ENCODE measurements around the gene PAX7.

The PAX7 gene

DNA sequence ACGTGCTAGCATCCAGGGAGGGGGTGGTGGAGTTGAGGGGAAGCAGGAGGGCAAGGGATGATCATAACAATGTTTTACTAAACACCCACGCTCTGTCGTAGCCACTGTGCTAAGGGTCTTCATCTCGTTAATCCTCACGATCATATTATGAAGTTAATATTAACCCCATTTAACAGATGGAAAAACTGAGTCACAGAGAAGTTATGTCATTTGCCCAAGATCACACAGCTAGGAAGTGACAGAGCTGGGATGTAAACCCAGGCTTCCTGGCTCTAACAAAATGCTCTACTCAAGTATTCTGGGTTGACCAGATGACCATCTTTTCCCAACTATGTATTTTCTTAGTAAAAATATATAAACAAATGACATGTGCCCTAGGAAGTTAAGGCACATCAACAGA, 140.2 kb downstream of the PAX7 start:
- H3K27ac Mint-ChIP-seq = no peak overlapping the region
- H3K9me3 Mint-ChIP-seq = no peaks in the 10 kb centered on the region
- DNase-seq = no peak
- peaks cover 54% of the 10 kb centered on the region for H3K27me3 Mint-ChIP-seq
- H3K4me1 Mint-ChIP-seq (ENCODE audit: low read depth) = no peaks in the 10 kb centered on the region
- H3K36me3 Mint-ChIP-seq (ENCODE audit: low read depth) = no peaks in the 10 kb centered on the region
- H3K4me3 Mint-ChIP-seq = no peak overlapping the region

DNA sequence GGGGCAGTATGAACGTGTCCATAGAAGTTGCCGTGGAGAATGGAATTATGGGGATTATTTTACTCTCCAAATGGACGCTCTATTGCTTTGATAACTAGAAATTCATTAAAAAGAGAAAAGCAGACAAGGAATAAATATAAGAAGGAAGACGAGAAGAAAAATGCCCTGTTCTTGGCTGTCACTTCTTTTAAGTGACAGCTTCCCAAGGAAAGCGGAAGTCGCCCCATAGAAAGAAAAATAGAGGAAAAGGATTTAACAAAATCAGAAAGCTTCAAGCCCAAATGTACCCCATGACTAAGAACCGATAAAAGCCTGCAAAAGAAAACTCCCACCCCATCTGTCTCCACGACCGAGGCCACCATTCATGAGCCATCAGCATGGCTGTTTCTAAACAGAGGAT, 143.1 kb downstream of the PAX7 start:
- H3K27me3 Mint-ChIP-seq = peaks cover 57% of the 10 kb centered on the region

DNA sequence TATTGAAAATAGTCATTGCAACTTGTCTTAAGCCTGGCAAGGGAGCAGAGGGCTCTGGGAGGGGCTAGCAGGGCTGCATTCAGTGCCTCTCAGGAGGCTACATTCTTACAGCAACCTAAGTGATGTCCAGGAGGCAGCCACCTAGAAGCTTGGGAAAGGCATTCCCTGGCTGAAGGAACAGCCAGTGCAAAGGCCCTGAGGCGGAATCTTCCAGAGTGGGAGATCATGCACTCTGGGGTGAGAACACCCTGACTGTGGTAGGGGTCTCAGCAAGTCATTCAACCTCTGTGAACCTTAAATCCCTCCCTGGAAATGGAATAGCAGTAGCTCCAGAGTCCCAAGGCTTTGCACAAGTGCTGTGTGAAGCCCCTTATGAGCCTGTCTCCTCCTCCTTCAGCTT, 144.7 kb downstream of the PAX7 start:
- H3K9me3 Mint-ChIP-seq = no peaks in the 10 kb centered on the region
- no peak overlapping the region for H3K27ac Mint-ChIP-seq
- DNase-seq = no peak
- no peaks in the 10 kb centered on the region for H3K4me1 Mint-ChIP-seq (ENCODE audit: low read depth)
- no peaks in the 10 kb centered on the region for H3K36me3 Mint-ChIP-seq (ENCODE audit: low read depth)
- no peak overlapping the region for H3K4me3 Mint-ChIP-seq
- peaks cover 52% of the 10 kb centered on the region for H3K27me3 Mint-ChIP-seq

More for the DNA sequence above, 143.1 kb downstream of the PAX7 start:
- Mint-ChIP-seq H3K27ac (no peak overlapping the region), H3K36me3 (ENCODE audit: low read depth) (no peaks in the 10 kb centered on the region), H3K4me3 (no peak overlapping the region), H3K4me1 (ENCODE audit: low read depth) (no peaks in the 10 kb centered on the region), H3K9me3 (no peaks in the 10 kb centered on the region)
- DNase-seq = no peak

DNA sequence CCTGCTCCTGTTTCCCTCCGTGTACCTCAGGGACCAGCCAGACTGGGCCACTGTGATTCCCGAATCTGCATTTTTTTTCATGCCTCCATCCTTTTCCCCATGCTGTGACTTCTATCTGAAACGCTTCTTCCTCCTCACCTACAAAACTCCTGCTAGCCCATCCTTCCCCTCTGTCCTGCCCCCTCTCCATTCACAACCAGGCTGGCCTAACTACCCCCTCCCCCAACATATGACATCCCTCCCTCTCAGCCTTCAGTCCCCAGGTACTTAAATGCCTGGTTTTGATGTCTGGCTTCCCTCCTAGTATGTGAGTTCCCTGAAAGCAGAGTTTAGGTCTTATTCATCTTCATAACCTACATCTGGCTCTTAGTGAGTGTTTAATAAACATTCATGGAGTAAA, 146.1 kb downstream of the PAX7 start:
- Mint-ChIP-seq H3K27ac (no peak overlapping the region), H3K9me3 (no peaks in the 10 kb centered on the region), H3K4me1 (ENCODE audit: low read depth) (no peaks in the 10 kb centered on the region), H3K27me3 (peaks cover 55% of the 10 kb centered on the region), H3K4me3 (no peak overlapping the region), H3K36me3 (ENCODE audit: low read depth) (no peaks in the 10 kb centered on the region)
- no peak for DNase-seq

DNA sequence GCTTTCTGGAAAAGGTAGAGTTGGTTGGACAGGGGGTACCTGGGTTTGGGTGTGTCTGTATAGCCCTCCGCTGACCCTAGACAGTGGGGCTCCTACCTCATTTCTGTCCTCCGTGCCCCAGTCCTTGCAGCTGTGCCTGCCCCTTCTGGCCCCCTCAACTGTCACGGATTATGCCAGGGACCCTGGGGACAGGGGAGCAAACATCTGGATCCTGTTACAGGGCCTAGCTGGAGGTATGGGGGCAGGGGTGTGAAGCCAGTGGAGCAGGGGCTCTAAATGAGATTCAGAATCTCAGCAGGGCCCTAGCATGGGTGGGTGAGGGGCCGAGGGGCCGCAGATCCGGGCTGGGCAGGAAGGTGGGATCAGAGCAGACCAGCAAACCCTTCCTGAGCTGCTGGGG, 147.8 kb downstream of the PAX7 start:
- Mint-ChIP-seq H3K4me1 (ENCODE audit: low read depth) (no peaks in the 10 kb centered on the region), H3K27ac (no peak overlapping the region), H3K4me3 (no peak overlapping the region), H3K27me3 (peaks cover 56% of the 10 kb centered on the region), H3K9me3 (no peaks in the 10 kb centered on the region), H3K36me3 (ENCODE audit: low read depth) (no peaks in the 10 kb centered on the region)
- no peak for DNase-seq

DNA sequence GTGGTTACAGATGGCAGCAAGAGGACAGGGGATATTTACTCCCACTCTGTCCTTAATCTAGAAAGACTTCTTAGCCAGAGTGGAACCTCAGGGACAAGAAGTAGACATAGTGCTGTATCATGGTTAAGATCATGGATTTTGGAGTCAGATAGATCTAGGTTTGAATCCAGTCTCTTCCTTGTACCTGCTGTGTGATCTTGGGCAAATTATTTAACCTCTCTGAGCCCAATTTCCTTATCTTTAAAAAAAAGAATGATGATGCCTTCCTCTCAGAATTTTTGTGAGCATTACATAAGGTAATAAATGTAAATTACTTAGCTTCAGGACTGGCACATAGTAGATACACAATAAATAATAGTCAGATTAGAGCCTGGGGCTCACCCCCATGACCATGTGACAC, 150.4 kb downstream of the PAX7 start:
- no peaks in the 10 kb centered on the region for H3K9me3 Mint-ChIP-seq
- peaks cover 64% of the 10 kb centered on the region for H3K27me3 Mint-ChIP-seq
- no peaks in the 10 kb centered on the region for H3K36me3 Mint-ChIP-seq (ENCODE audit: low read depth)
- DNase-seq = no peak
- no peak overlapping the region for H3K27ac Mint-ChIP-seq
- no peak overlapping the region for H3K4me3 Mint-ChIP-seq
- no peaks in the 10 kb centered on the region for H3K4me1 Mint-ChIP-seq (ENCODE audit: low read depth)

DNA sequence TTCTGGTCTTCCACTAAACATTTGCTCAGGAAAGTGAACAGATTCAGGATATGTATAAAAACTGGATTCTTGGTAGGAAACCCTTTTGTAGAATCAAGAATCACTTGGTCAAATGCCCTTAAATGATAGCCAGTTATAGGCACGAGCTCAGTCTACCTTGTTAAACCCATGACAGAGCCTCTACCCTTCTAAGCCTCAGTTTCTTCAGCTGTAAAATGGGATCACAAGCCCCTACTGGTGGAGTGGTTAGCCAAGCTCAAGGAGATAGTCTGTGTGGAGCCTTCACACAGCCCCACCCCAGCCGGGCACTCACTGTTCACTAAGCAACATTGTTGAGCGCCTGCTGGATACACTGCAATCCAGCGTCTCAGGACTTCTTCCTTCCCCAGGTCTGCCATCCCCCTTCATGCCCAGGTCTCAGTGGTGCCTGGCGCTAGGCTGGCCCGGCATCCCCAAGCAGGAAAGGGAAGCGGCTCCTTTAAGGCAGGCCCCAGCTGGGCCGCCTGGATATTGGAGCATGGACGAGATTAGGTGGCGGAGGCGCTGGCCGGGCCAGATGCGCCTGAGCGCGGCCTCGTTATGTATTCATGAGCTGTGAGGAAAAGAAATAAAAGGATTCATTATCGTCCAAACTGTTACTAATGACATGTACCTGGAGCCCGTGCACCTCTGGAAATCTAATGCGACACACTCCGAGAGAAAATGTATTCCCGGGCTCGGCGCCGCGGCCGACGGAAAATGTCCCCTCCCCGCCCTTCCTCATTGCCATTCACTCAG, 153.2 kb downstream of the PAX7 start:
- no peaks in the 10 kb centered on the region for H3K4me1 Mint-ChIP-seq (ENCODE audit: low read depth)
- H3K4me3 Mint-ChIP-seq = no peak overlapping the region
- H3K9me3 Mint-ChIP-seq = no peaks in the 10 kb centered on the region
- H3K36me3 Mint-ChIP-seq (ENCODE audit: low read depth) = no peaks in the 10 kb centered on the region
- no peak for DNase-seq
- peaks cover 60% of the 10 kb centered on the region for H3K27me3 Mint-ChIP-seq
- no peak overlapping the region for H3K27ac Mint-ChIP-seq

DNA sequence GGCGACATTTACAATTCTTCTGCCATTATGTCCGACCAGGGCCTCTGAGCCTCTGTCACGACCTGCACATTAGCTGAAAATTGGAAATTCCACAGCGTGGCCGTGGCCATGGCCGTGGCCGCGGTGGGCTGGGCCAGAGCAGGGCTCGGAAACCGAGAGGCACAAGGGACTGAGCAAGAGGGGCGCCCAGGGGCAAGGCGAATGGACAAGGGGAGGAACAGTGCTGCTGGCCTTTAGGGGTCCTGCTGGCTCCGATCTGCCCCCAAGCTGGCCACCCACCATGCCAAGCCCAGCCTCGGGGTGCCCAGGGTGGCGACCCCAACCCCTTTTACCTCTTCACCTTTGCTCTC, 153.8 kb downstream of the PAX7 start:
- Mint-ChIP-seq H3K36me3 (ENCODE audit: low read depth) (no peaks in the 10 kb centered on the region), H3K4me3 (no peak overlapping the region), H3K27ac (no peak overlapping the region), H3K4me1 (ENCODE audit: low read depth) (no peaks in the 10 kb centered on the region), H3K9me3 (no peaks in the 10 kb centered on the region), H3K27me3 (peaks cover 58% of the 10 kb centered on the region)
- DNase-seq = no peak

DNA sequence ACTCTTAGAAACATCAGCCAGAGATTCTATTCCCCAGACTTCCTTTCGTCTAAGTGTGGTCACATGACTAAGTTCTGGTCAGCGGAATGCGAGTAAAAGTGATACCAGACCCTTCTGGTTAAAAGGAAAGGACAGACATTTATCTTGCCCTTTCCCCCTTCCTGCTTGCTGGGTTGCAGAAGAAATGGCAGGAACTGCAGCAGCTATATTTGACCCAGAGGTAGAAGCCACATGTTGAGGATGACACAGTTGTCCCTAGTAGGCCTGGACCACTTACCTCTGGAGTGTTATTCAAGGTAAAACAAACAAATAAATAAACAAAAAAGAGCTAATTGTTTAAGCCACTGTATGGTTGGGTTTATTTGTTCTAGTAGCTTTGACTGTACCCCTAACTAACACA, 155.5 kb downstream of the PAX7 start:
- Mint-ChIP-seq H3K4me3 (no peak overlapping the region), H3K4me1 (ENCODE audit: low read depth) (no peaks in the 10 kb centered on the region), H3K9me3 (no peaks in the 10 kb centered on the region), H3K27me3 (peaks cover 51% of the 10 kb centered on the region), H3K27ac (no peak overlapping the region), H3K36me3 (ENCODE audit: low read depth) (no peaks in the 10 kb centered on the region)
- DNase-seq = no peak

DNA sequence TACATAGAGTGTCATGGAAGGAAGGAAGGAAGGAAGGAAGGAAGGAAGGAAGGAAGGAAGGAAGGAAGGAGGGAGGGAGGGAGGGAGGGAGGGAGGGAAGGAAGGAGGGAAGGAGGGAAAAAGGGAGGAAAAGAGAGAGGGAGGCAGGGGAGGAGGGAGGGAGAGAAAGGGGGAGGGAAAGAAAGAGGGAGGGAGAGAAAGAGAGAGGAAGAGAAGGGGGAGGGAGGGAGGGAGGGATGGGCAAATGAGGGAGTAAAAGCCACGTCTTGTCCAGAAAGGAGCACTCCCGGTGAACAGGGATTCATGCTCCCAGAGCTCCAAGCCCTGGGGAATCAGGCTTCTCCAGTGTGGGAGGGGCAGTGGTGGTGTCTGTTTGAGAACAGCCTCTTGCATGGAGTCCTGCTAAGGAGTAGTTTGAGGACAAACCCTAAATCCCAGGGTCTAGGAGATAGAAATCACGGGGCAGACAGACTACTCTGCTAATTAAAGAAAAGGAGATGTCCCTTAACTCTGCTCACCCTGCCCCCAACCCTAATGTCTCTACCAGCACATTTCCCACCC, 157.3 kb downstream of the PAX7 start:
- Mint-ChIP-seq H3K27me3 (peaks cover 49% of the 10 kb centered on the region), H3K27ac (no peak overlapping the region)

DNA sequence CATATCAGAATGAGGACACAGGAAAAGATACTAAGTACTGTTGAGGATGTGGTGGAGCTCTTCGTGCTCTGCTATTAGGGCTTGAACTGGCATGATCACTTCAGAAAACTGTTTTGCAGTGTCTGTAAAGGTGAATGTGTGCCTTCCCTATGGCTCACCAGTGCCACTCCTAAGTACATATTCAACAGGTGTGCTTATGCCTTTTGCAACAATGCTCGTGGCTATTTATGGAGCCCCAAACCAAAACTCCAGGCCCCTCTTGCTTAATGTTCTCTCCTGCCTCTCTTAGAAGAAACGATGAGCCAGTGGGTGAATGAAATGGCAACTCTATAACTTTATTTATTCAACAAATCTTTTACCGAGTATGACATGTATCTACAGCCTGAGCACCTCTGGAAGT, 158.6 kb downstream of the PAX7 start:
- no peaks in the 10 kb centered on the region for H3K4me1 Mint-ChIP-seq (ENCODE audit: low read depth)
- H3K9me3 Mint-ChIP-seq = peaks cover 3% of the 10 kb centered on the region
- H3K27me3 Mint-ChIP-seq = peaks cover 54% of the 10 kb centered on the region
- no peaks in the 10 kb centered on the region for H3K36me3 Mint-ChIP-seq (ENCODE audit: low read depth)
- no peak for DNase-seq
- no peak overlapping the region for H3K27ac Mint-ChIP-seq
- H3K4me3 Mint-ChIP-seq = no peak overlapping the region

More for the DNA sequence above, 157.3 kb downstream of the PAX7 start:
- H3K36me3 Mint-ChIP-seq (ENCODE audit: low read depth) = no peaks in the 10 kb centered on the region
- no peaks in the 10 kb centered on the region for H3K4me1 Mint-ChIP-seq (ENCODE audit: low read depth)
- H3K9me3 Mint-ChIP-seq = peaks cover 3% of the 10 kb centered on the region
- DNase-seq = no peak
- H3K4me3 Mint-ChIP-seq = no peak overlapping the region

DNA sequence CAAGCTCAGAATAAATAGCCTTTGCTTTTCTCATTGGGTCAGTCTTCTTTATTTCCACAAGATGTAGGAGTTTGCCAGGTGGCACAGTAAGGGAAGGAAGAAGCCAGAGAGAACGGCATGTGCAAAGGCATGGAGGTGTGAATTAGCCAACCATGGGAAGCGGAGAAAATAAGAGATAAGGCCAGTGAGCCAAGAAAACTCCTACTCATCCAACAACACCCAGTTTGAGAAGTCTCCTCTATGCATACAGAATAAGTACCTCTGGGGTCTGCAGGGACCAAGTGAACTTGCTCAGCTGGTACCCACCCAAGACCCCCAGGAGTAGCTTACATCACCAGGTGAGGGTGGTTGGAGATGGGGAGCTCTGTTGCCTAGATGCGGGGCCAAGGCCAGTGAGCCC, 162.1 kb downstream of the PAX7 start:
- Mint-ChIP-seq H3K27me3 (peaks cover 48% of the 10 kb centered on the region), H3K9me3 (peaks cover 3% of the 10 kb centered on the region), H3K4me1 (ENCODE audit: low read depth) (no peaks in the 10 kb centered on the region), H3K27ac (no peak overlapping the region), H3K36me3 (ENCODE audit: low read depth) (no peaks in the 10 kb centered on the region), H3K4me3 (no peak overlapping the region)
- DNase-seq = no peak

DNA sequence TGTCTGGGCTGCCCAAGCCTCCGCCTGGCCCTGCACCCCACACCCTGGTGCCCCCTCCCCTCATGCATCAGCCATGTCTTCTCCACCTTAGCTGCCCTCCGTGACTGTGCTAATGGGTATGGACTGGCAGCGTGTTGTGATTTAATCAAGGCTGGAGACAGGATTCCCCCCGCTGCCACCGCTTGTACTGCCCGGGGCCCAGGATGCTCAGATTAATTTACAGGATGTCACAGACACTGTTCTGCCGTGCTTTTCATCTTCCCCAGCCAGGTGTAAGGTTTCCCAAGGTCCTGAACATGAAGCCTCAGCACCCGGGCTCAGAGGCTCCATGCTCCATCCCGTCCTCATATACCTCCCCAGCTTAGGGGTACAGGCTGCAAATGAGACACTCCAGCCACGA, 162.5 kb downstream of the PAX7 start:
- H3K4me3 Mint-ChIP-seq = no peak overlapping the region
- H3K9me3 Mint-ChIP-seq = peaks cover 3% of the 10 kb centered on the region
- no peaks in the 10 kb centered on the region for H3K36me3 Mint-ChIP-seq (ENCODE audit: low read depth)
- H3K27ac Mint-ChIP-seq = no peak overlapping the region
- H3K4me1 Mint-ChIP-seq (ENCODE audit: low read depth) = no peaks in the 10 kb centered on the region
- no peak for DNase-seq
- peaks cover 48% of the 10 kb centered on the region for H3K27me3 Mint-ChIP-seq

DNA sequence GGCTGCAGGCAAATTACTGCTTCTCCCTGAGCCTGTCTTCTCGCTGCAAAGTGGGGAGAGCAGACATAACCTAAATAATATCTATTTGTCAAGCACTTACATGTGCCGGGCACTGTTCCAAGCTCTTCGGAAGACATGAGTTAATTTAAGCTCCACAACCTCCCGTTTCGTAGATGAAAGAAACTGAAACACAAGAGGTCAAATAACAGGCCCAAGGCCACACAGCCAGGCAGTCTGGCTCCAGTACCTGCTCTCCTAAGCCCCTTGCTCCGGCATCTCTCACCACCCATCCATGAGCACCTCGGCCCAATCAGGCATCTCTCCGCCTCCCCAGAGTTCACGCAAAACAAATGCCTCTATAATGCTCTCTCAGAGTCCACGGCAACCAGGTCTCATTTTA, 163.4 kb downstream of the PAX7 start:
- Mint-ChIP-seq H3K4me1 (ENCODE audit: low read depth) (no peaks in the 10 kb centered on the region), H3K27me3 (peaks cover 45% of the 10 kb centered on the region), H3K4me3 (no peak overlapping the region), H3K36me3 (ENCODE audit: low read depth) (no peaks in the 10 kb centered on the region), H3K27ac (no peak overlapping the region), H3K9me3 (peaks cover 3% of the 10 kb centered on the region)
- no peak for DNase-seq

DNA sequence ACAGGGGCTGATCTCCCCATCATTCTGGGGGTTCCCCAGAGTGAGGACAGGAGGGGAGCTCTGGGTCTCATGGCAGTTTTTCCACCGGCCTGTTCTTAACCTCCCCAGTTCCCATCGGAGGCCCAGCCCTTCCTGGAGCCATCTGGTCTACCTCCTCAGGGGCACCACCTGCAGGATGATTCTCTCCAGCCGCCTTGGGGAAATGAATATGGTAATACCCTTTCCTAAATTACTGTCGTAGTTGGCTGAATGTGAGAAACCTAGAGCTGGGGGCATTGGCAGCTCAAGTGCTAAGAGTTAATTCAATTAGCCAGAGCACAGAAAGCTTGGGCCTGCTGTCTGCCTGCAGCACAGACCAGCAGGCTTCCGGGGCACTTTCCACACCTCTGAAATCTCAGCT, 163.9 kb downstream of the PAX7 start:
- H3K27ac Mint-ChIP-seq = no peak overlapping the region
- no peaks in the 10 kb centered on the region for H3K4me1 Mint-ChIP-seq (ENCODE audit: low read depth)
- no peak for DNase-seq
- no peak overlapping the region for H3K4me3 Mint-ChIP-seq
- H3K36me3 Mint-ChIP-seq (ENCODE audit: low read depth) = no peaks in the 10 kb centered on the region
- peaks cover 3% of the 10 kb centered on the region for H3K9me3 Mint-ChIP-seq
- peaks cover 45% of the 10 kb centered on the region for H3K27me3 Mint-ChIP-seq

Data from activated T-cell treated with anti-CD3 and anti-CD28 coated beads, Interleukin-2, amount 50 U/mL, for 24 hours (primary cell).